Lung (tissue), 12 donors: ENCODE measurements around the gene CDK19. TPM values are rescaled to one million over a fixed set of nuclear protein-coding genes. Genes with fewer than 3 reads are reported as not detected.
"Not testable (repeated sequence)": the region's sequence is repeated elsewhere in the genome, so short reads cannot be mapped to it uniquely, and the experiment has no call there.

Experiments
- ATAC-seq: fragments of 200-7000 bp; cut with Tn5 transposase; one replicate; pipeline ENCODE4 v1.9.1; 2020; ENCODE audit warnings: moderate number of reproducible peaks; ENCODE audit not compliant: insufficient read depth, low FRiP score
- DNase-seq, 3 donors: peaks; one replicate each; pipeline ENCODE4 v3.0.0-alpha.2; 2013 to 2017
- H3K27ac ChIP-seq, 2 donors: one replicate each; pipeline ENCODE4 v1.5.1; 2013; ENCODE audit warnings: mild to moderate bottlenecking in 2 of 2, moderate library complexity in 2 of 2, control low read depth in 1 of 2, inconsistent platforms in 1 of 2, low read depth in 1 of 2, low read length in 1 of 2
- H3K27me3 ChIP-seq, 3 donors: one replicate each; pipeline ENCODE4 v1.5.1; 2013; ENCODE audit warnings: low read length in 2 of 3; ENCODE audit not compliant: control insufficient read depth in 3 of 3, insufficient read depth in 3 of 3
- H3K36me3 ChIP-seq, 4 donors: one replicate each; pipeline ENCODE4 v1.5.1; 2013; ENCODE audit warnings: low read length in 4 of 4, mild to moderate bottlenecking in 1 of 4, moderate library complexity in 1 of 4; ENCODE audit not compliant: control insufficient read depth in 4 of 4, insufficient read depth in 4 of 4
- H3K4me1 ChIP-seq, 5 donors: one replicate each; pipeline ENCODE4 v1.5.1; 2013; ENCODE audit warnings: low read length in 5 of 5, mild to moderate bottlenecking in 2 of 5, moderate library complexity in 1 of 5; ENCODE audit not compliant: control insufficient read depth in 5 of 5, insufficient read depth in 5 of 5
- H3K4me3 ChIP-seq: one replicate; pipeline ENCODE4 v1.5.1; 2013; ENCODE audit warnings: mild to moderate bottlenecking, control low read depth, moderate library complexity
- H3K9ac ChIP-seq, 2 donors: one replicate each; pipeline ENCODE4 v1.5.1; 2013; ENCODE audit warnings: low read length in 2 of 2, control low read depth in 1 of 2; ENCODE audit not compliant: insufficient read depth in 1 of 2
- H3K9me3 ChIP-seq, 4 donors: one replicate each; pipeline ENCODE4 v1.5.1; 2013; ENCODE audit warnings: low read length in 3 of 4, mild to moderate bottlenecking in 1 of 4, moderate library complexity in 1 of 4; ENCODE audit not compliant: control insufficient read depth in 4 of 4, insufficient read depth in 3 of 4
- CTCF ChIP-seq: IDR thresholded peaks from 2 replicates; pipeline ENCODE4 v1.5.1; 2012; ENCODE audit warnings: mild to moderate bottlenecking; ENCODE audit errors: control extremely low read depth, extremely low read depth
- WGBS, 2 donors: extraction: QIAGEN DNeasy Blood & Tissue Kit; methylation state at CpG; one replicate each; pipeline ENCODE4 v1.1.7; 2013; 5-methylcytosine and 5-hydroxymethylcytosine counted together
- polyA plus RNA-seq, 2 donors: library from polyadenylated mRNA; stranded (reverse); fragments of 200-250 nt; gene quantifications; one replicate each; pipeline ENCODE4 v1.2.1, GENCODE V29; 2013
- total RNA-seq, 2 donors: library from RNA; depleted of rRNA in 1 of 2; stranded (reverse); fragments of >200 nt in 1 of 2; gene quantifications; one replicate each; pipeline ENCODE4 v1.2.1, GENCODE V29; 2014 to 2021
- donor health status: control.
- donor health status: control.
- donor health status: Bipolar disorder and iron deficiency.
- donor health status: healthy.
- donor health status: DM: yes; HTN: yes; CAD: no.

CDK19 gene
- total and polyA plus RNA-seq, 4 donors = 6.0 to 37.9 (median 10.4) TPM

GRCh38 chr6:110853754-110854477 lies 38.6 kb upstream of the CDK19 start:
- peaks cover 0 to 2% (median 0%) of the 10 kb centered on the region in 5 donors for H3K4me1 ChIP-seq
- H3K9ac ChIP-seq = no peak overlapping the region
- H3K27ac ChIP-seq = peak overlapping the region in 1 of 2 donors; percentile 83
- no peaks in the 10 kb centered on the region for H3K36me3 ChIP-seq
- H3K9me3 ChIP-seq = peaks cover 0 to 2% (median 0%) of the 10 kb centered on the region in 4 donors
- no peak overlapping the region for H3K4me3 ChIP-seq
- DNase-seq (peak in 1 of 3 donors; percentile 11), ATAC-seq (peak; percentile 75)
- 61 to 64% methylated on average over 5 of the region's 5 CpGs for WGBS, 2 donors
- no peak for TF ChIP-seq CTCF
- no peaks in the 10 kb centered on the region for H3K27me3 ChIP-seq

GRCh38 chr6:110852773-110853172 lies 37.5 kb upstream of the CDK19 start:
- Histone ChIP-seq H3K36me3 (no peaks in the 10 kb centered on the region), H3K9me3 (no peaks in the 10 kb centered on the region), H3K4me1 (no peaks in the 10 kb centered on the region), H3K9ac (no peak overlapping the region), H3K4me3 (no peak overlapping the region), H3K27ac (no peak overlapping the region), H3K27me3 (no peaks in the 10 kb centered on the region)
- ATAC-seq (peak; percentile 16), DNase-seq (no peak)
- 92 to 98% methylated on average over 2 of the region's 2 CpGs for WGBS, 2 donors
- TF ChIP-seq CTCF = no peak

GRCh38 chr6:110849781-110850180 lies 34.5 kb upstream of the CDK19 start:
- 89 to 97% methylated on average over 4 of the region's 4 CpGs for WGBS, 2 donors
- H3K4me1 ChIP-seq = no peaks in the 10 kb centered on the region
- TF ChIP-seq CTCF = no peak
- DNase-seq = no peak
- no peaks in the 10 kb centered on the region for H3K36me3 ChIP-seq
- no peak for ATAC-seq
- H3K4me3 ChIP-seq = no peak overlapping the region
- no peak overlapping the region for H3K9ac ChIP-seq
- no peak overlapping the region for H3K27ac ChIP-seq
- no peaks in the 10 kb centered on the region for H3K9me3 ChIP-seq
- no peaks in the 10 kb centered on the region for H3K27me3 ChIP-seq

GRCh38 chr6:110841266-110841665 lies 26.0 kb upstream of the CDK19 start:
- Histone ChIP-seq H3K4me3 (no peak overlapping the region), H3K9ac (no peak overlapping the region), H3K27me3 (no peaks in the 10 kb centered on the region), H3K27ac (no peak overlapping the region), H3K36me3 (no peaks in the 10 kb centered on the region), H3K9me3 (no peaks in the 10 kb centered on the region), H3K4me1 (no peaks in the 10 kb centered on the region)
- WGBS, 2 donors = 64 to 80% methylated on average over 6 of the region's 6 CpGs
- no peak for TF ChIP-seq CTCF
- no peak for ATAC-seq
- DNase-seq = no peak

GRCh38 chr6:110835751-110836150 lies 20.5 kb upstream of the CDK19 start:
- ATAC-seq, H3K27ac ChIP-seq, H3K4me1 ChIP-seq, H3K4me3 ChIP-seq, H3K27me3 ChIP-seq, H3K9ac ChIP-seq, DNase-seq, H3K36me3 ChIP-seq, H3K9me3 ChIP-seq: not testable (repeated sequence)
- WGBS, 2 donors = 78 to 85% methylated on average over 5 of the region's 5 CpGs
